CD14-positive monocyte (primary cell): ENCODE results near the gene CYB5R4. TPM values are rescaled to one million over a fixed set of nuclear protein-coding genes. Genes with fewer than 3 reads are reported as not detected.

Experiments
- DNase-seq, 3 donors: peaks; one replicate each; pipeline ENCODE4 v3.0.0-alpha.2; 2011 to 2022
- H2AFZ ChIP-seq: 2 replicates; pipeline ENCODE4 v1.6.0; 2012; ENCODE audit warnings: mild to moderate bottlenecking, low read depth, low read length, inconsistent platforms; ENCODE audit not compliant: insufficient read depth, poor library complexity, severe bottlenecking
- H3K27ac ChIP-seq, 2 donors: 1 replicate in 1 of 2; 2 replicates in 1 of 2; pipeline ENCODE4 v1.5.1; 2012 to 2013; ENCODE audit warnings: low read length in 2 of 2, control low read depth in 1 of 2, inconsistent platforms in 1 of 2, low read depth in 1 of 2, mild to moderate bottlenecking in 1 of 2
- H3K27me3 ChIP-seq, 2 donors: one replicate each; pipeline versions ENCODE4 v1.6.0 to v1.6.1; 2011 to 2013; ENCODE audit warnings: low read length in 2 of 2; ENCODE audit not compliant: control insufficient read depth in 2 of 2, insufficient read depth in 2 of 2
- H3K36me3 ChIP-seq, 2 donors: replicated peaks in 1 of 2; 1 replicate in 1 of 2; 2 replicates in 1 of 2; pipeline versions ENCODE4 v1.5.1 to v1.6.1; 2012 to 2013; ENCODE audit warnings: low read length in 2 of 2, control low read depth in 1 of 2, inconsistent platforms in 1 of 2, mild to moderate bottlenecking in 1 of 2; ENCODE audit not compliant: insufficient read depth in 2 of 2, control insufficient read depth in 1 of 2
- H3K4me1 ChIP-seq, 2 donors: 1 replicate in 1 of 2; 2 replicates in 1 of 2; pipeline versions ENCODE4 v1.5.1 to v1.6.1; 2012 to 2013; ENCODE audit warnings: low read length in 2 of 2, control low read depth in 1 of 2, inconsistent platforms in 1 of 2, mild to moderate bottlenecking in 1 of 2, moderate library complexity in 1 of 2; ENCODE audit not compliant: insufficient read depth in 2 of 2, control insufficient read depth in 1 of 2
- H3K4me2 ChIP-seq: replicated peaks from 2 replicates; pipeline ENCODE3; 2012; ENCODE audit warnings: low read length, moderate library complexity, mild to moderate bottlenecking; ENCODE audit not compliant: poor library complexity, severe bottlenecking; ENCODE audit errors: extremely low read depth
- H3K4me3 ChIP-seq, 3 experiments: fragments of 200-600 bp in 1 of 3; sonication (generic) in 1 of 3; replicated peaks in 1 of 3; 1 replicate in 2 of 3; 2 replicates in 1 of 3; pipeline ENCODE4 v1.5.1; 2011 to 2013; ENCODE audit warnings: low read length in 3 of 3, mild to moderate bottlenecking in 3 of 3, control low read depth in 2 of 3, low read depth in 2 of 3, inconsistent platforms in 1 of 3, moderate library complexity in 1 of 3
- H3K79me2 ChIP-seq: 2 replicates; pipeline ENCODE4 v1.6.0; 2012; ENCODE audit warnings: mild to moderate bottlenecking, control low read depth, inconsistent platforms, low read length, moderate library complexity; ENCODE audit not compliant: insufficient read depth
- H3K9ac ChIP-seq: 2 replicates; pipeline ENCODE4 v1.6.0; 2017; ENCODE audit warnings: low read length, mild to moderate bottlenecking; ENCODE audit not compliant: insufficient read depth, poor library complexity, severe bottlenecking
- H3K9me3 ChIP-seq, 2 donors: replicated peaks in 1 of 2; 1 replicate in 1 of 2; 2 replicates in 1 of 2; pipeline versions ENCODE4 v1.5.1 to v1.6.1; 2012 to 2013; ENCODE audit warnings: low read length in 2 of 2, control low read depth in 1 of 2; ENCODE audit not compliant: control insufficient read depth in 1 of 2, insufficient read depth in 1 of 2
- H4K20me1 ChIP-seq: 2 replicates; pipeline ENCODE4 v1.6.0; 2012; ENCODE audit warnings: mild to moderate bottlenecking, low read length, control low read depth, moderate library complexity; ENCODE audit not compliant: insufficient read depth
- H3K27ac Mint-ChIP-seq, 7 donors: one replicate each; pipeline ENCODE4 v1.8.0; 2020; ENCODE audit warnings: mild to moderate bottlenecking in 7 of 7, mixed read lengths in 7 of 7, moderate library complexity in 6 of 7, inconsistent platforms in 2 of 7
- H3K27me3 Mint-ChIP-seq, 3 donors: one replicate each; pipeline ENCODE4 v1.8.0; 2021 to 2022; ENCODE audit warnings: low read depth in 3 of 3, mild to moderate bottlenecking in 3 of 3, mixed read lengths in 3 of 3, moderate library complexity in 3 of 3, inconsistent platforms in 1 of 3
- H3K36me3 Mint-ChIP-seq, 2 donors: one replicate each; pipeline ENCODE4 v1.8.0; 2020; ENCODE audit warnings: mixed read lengths in 2 of 2, inconsistent platforms in 1 of 2, mild to moderate bottlenecking in 1 of 2
- H3K4me1 Mint-ChIP-seq: one replicate; pipeline ENCODE4 v1.8.0; 2020; ENCODE audit warnings: mild to moderate bottlenecking, mixed read lengths
- H3K4me3 Mint-ChIP-seq, 2 donors: one replicate each; pipeline ENCODE4 v1.8.0; 2020; ENCODE audit warnings: mild to moderate bottlenecking in 2 of 2, mixed read lengths in 2 of 2, moderate library complexity in 1 of 2
- H3K9me3 Mint-ChIP-seq, 7 donors: one replicate each; pipeline ENCODE4 v1.8.0; 2020 to 2022; ENCODE audit warnings: mixed read lengths in 7 of 7, mild to moderate bottlenecking in 6 of 7, moderate library complexity in 6 of 7, inconsistent platforms in 2 of 7
- CTCF ChIP-seq: fragments of 200-600 bp; IDR thresholded peaks from one replicate; pipeline ENCODE4 v1.8.0; 2022; ENCODE audit warnings: antibody characterized with exemption, mild to moderate bottlenecking
- WGBS: methylation state at CpG from one replicate; pipeline ENCODE4 v1.1.5; 2013; ENCODE audit warnings: missing lambda C conversion rate; ENCODE audit not compliant: insufficient coverage; 5-methylcytosine and 5-hydroxymethylcytosine counted together
- intact Hi-C, 2 donors: fragments of 100-400 bp; cut with micrococcal nuclease; formaldehyde crosslinking; loops; one replicate each; pipeline versions ENCODE4 v1.15.0 to v1.15.1; 2023
- polyA plus RNA-seq, 3 donors: library from polyadenylated mRNA; depleted of rRNA in 1 of 3; unstranded in 2 of 3; stranded (reverse) in 1 of 3; fragments of 300-500 nt in 2 of 3; fragments of >200 nt in 1 of 3; fragmentation: Illumina TruSeq in 2 of 3; gene quantifications; 1 replicate in 2 of 3; 2 replicates in 1 of 3; pipeline ENCODE4 v1.2.3, GENCODE V29; 2012 to 2021

CYB5R4 gene
- polyA plus RNA-seq, 3 donors: 30.5 to 120 (median 116) TPM

GRCh38 chr6:83854001-83854501 lies 5.4 kb upstream of the CYB5R4 start:
- WGBS: 19% methylated on average over 13 of the region's 18 CpGs
- Histone ChIP-seq H3K4me2 (peak overlapping the region; percentile 52), H2AFZ (no peak overlapping the region), H3K79me2 (peaks cover 2% of the 10 kb centered on the region), H3K4me3 (no peak overlapping the region), H3K27ac (no peak overlapping the region), H3K27me3 (peaks cover 65 to 84% of the 10 kb centered on the region in 2 donors), H3K9ac (no peak overlapping the region), H3K36me3 (no peaks in the 10 kb centered on the region), H3K9me3 (peaks cover 0 to 16% of the 10 kb centered on the region in 2 donors), H4K20me1 (no peaks in the 10 kb centered on the region), H3K4me1 (peaks cover 13 to 14% of the 10 kb centered on the region in 2 donors)
- no peak for DNase-seq
- Mint-ChIP-seq H3K4me3 (peak overlapping the region in 1 of 2 donors; percentile 87), H3K4me1 (peaks cover 15% of the 10 kb centered on the region), H3K27me3 (peaks cover 44 to 60% (median 59%) of the 10 kb centered on the region in 3 donors), H3K36me3 (no peaks in the 10 kb centered on the region), H3K27ac (no peak overlapping the region), H3K9me3 (peaks cover 0 to 13% (median 3%) of the 10 kb centered on the region in 7 donors)
- intact Hi-C loops: loop anchor here in 1 of 2 donors (10.0 kb wide), 1 partner anchor 259 kb away; no protein-coding TSS in a partner anchor
- TF ChIP-seq CTCF: no peak

DNA sequence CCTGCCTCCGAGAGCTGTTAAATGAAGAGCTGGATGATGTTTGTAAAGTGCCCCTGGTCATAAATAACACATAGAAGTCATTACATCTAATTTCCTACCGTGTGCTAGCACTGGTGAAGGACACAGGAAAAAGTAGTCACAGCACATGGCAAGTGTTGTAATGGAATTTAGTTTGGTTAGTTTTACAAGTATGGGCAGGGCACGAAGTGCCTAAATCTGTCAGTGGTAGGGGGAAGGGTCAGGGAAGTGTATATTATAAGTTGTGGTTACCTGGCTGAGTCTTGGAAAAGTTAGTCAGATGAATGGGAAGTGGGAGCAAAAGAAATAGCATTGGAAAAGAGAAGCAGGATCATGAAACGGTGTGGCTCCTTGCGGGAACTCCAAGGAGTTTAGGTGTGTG lies 4.7 kb upstream of the CYB5R4 start:
- Histone ChIP-seq H3K4me3 (no peak overlapping the region), H4K20me1 (peaks cover 2% of the 10 kb centered on the region), H3K4me1 (peaks cover 16 to 17% of the 10 kb centered on the region in 2 donors), H3K27ac (no peak overlapping the region), H3K79me2 (peaks cover 9% of the 10 kb centered on the region), H3K9me3 (peaks cover 0 to 16% of the 10 kb centered on the region in 2 donors), H3K9ac (no peak overlapping the region), H3K27me3 (peaks cover 65 to 84% of the 10 kb centered on the region in 2 donors), H3K36me3 (no peaks in the 10 kb centered on the region), H3K4me2 (no peak overlapping the region), H2AFZ (no peak overlapping the region)
- 87% methylated on average over 3 of the region's 5 CpGs for WGBS
- Mint-ChIP-seq H3K9me3 (peaks cover 0 to 10% (median 3%) of the 10 kb centered on the region in 7 donors), H3K27me3 (peaks cover 44 to 59% (median 56%) of the 10 kb centered on the region in 3 donors), H3K4me1 (peaks cover 16% of the 10 kb centered on the region), H3K36me3 (no peaks in the 10 kb centered on the region), H3K4me3 (peak overlapping the region in 1 of 2 donors; percentile 87), H3K27ac (no peak overlapping the region)
- intact Hi-C loops: loop anchor here in 1 of 2 donors (10.0 kb wide), 1 partner anchor 260 kb away; no protein-coding TSS in a partner anchor
- no peak for TF ChIP-seq CTCF
- no peak for DNase-seq
